GM12864 (cell line): ENCODE measurements around the gene CLCN6.

Experiments used
- DNase-seq: peaks from one replicate; pipeline ENCODE4 v3.0.0-alpha.2; 2011; ENCODE audit warnings: low read depth
- H3K4me3 ChIP-seq: 2 replicates; pipeline ENCODE4 v1.5.1; 2011; ENCODE audit warnings: mild to moderate bottlenecking, low read depth, low read length, control low read depth
- CTCF ChIP-seq: IDR thresholded peaks from 2 replicates; pipeline ENCODE4 v1.5.1; 2011; ENCODE audit warnings: low read depth, mild to moderate bottlenecking, moderate library complexity, low read length, control low read depth, inconsistent platforms; ENCODE audit errors: missing control alignments

CLCN6 gene, protein sequence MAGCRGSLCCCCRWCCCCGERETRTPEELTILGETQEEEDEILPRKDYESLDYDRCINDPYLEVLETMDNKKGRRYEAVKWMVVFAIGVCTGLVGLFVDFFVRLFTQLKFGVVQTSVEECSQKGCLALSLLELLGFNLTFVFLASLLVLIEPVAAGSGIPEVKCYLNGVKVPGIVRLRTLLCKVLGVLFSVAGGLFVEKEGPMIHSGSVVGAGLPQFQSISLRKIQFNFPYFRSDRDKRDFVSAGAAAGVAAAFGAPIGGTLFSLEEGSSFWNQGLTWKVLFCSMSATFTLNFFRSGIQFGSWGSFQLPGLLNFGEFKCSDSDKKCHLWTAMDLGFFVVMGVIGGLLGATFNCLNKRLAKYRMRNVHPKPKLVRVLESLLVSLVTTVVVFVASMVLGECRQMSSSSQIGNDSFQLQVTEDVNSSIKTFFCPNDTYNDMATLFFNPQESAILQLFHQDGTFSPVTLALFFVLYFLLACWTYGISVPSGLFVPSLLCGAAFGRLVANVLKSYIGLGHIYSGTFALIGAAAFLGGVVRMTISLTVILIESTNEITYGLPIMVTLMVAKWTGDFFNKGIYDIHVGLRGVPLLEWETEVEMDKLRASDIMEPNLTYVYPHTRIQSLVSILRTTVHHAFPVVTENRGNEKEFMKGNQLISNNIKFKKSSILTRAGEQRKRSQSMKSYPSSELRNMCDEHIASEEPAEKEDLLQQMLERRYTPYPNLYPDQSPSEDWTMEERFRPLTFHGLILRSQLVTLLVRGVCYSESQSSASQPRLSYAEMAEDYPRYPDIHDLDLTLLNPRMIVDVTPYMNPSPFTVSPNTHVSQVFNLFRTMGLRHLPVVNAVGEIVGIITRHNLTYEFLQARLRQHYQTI

GRCh38 chr1:11805422-11806306 is at the start of gene CLCN6, which contains the start of gene MTHFR:
Gene CLCN6, plus strand, starts transcription at chr1:11806191. Its CDS starts 72 bp downstream, at chr1:11806263.
Gene MTHFR, minus strand, starts transcription at chr1:11805964. Its CDS starts 2,848 bp downstream, at chr1:11803116.
- H3K4me3 ChIP-seq: peak within 1 kb of the TSS; percentile 95
- peak; percentile 95 for DNase-seq
- no peak for TF ChIP-seq CTCF

DNA sequence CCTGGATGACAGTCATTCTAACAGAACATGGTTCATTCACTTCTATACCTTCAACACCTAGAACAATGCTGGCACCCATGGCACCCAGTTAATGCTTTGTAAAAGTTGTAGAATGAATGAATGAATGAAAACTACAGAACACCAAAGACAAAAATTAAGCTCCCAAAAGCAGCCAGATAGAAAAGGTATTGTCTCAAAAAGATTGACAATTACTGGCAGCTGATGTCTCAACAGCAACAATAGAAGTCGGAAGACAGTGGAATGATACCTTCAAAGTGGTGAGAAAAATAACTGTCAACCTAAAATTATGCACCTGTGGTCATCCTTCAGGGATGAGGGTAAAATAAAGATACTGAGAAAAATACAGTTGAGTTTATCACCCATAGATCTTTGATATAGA is 48.9 kb upstream of the CLCN6 start:
- no peak overlapping the region for H3K4me3 ChIP-seq
- TF ChIP-seq CTCF: no peak
- DNase-seq: no peak

DNA sequence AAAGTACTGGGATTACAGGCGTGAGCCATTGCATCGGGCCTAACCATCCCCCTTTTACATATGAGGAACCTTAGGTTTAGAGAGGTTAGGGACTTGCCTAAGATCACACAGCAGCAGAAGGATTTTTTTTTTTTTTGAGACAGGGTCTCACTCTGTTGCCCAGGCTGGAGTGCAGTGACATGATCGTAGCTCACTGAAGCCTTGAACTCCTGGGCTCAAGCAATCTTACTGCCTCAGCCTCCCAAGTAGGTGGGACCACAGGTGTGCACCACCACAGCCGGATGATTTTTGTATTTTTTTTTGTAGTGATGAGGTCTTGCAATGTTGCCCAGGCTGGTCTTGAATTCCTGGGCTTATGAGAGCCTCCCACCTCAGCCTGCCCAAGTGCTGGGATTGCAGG is 46.2 kb upstream of the CLCN6 start:
- no peak for TF ChIP-seq CTCF
- DNase-seq: no peak
- no peak overlapping the region for H3K4me3 ChIP-seq

GRCh38 chr1:11761285-11761684 is 44.7 kb upstream of the CLCN6 start:
- no peak for DNase-seq
- no peak overlapping the region for H3K4me3 ChIP-seq
- TF ChIP-seq CTCF: no peak

GRCh38 chr1:11761988-11762406 is 44.0 kb upstream of the CLCN6 start, which contains the start of gene C1orf167:
Gene C1orf167, plus strand, starts transcription at chr1:11762193. Its CDS starts 2,208 bp downstream, at chr1:11764401.
- no peak within 1 kb of the TSS for H3K4me3 ChIP-seq
- DNase-seq: no peak
- no peak for TF ChIP-seq CTCF

DNA sequence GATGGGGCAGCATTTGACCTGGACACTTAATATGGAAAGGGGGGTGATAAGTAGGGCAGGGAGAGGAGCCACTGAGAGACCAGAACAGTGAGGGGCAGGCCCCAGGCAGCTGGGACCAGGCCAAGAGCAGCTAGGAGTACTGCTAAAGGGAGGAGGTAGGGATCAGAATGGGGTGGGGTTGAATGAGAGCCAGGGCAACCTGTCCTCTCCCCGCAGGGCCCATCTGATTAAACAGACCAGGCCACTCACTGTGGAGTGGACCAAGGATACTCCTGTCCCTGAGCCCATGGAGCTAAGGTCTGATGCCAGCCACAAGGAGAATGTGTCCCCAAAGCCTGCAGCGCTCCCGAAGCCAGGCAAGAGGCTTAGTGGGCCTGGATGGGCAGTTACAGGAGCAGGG is 41.9 kb upstream of the CLCN6 start:
- no peak overlapping the region for H3K4me3 ChIP-seq
- TF ChIP-seq CTCF: no peak
- no peak for DNase-seq
